Kidney (tissue), 14 donors: Measurements from ENCODE around the gene SCN7A. TPM values are rescaled to one million over a fixed set of nuclear protein-coding genes. Genes with fewer than 3 reads are reported as not detected.

Experiments used
- DNase-seq, 5 donors: peaks; one replicate each; pipeline ENCODE4 v3.0.0-alpha.2; 2013 to 2020
- FAIRE-seq: peaks from 2 replicates; lab custom pipeline; 2012; peaks lifted over from hg19 to GRCh38; lab: Jason Lieb, UNC
- H3K27ac ChIP-seq, 2 donors: one replicate each; pipeline ENCODE4 v1.7.0; 2013; ENCODE audit warnings: low read depth in 2 of 2, low read length in 2 of 2, inconsistent platforms in 1 of 2
- H3K27me3 ChIP-seq: one replicate; pipeline ENCODE4 v1.7.1; 2013; ENCODE audit warnings: low read length, inconsistent platforms; ENCODE audit not compliant: control insufficient read depth, insufficient read depth
- H3K36me3 ChIP-seq, 3 donors: one replicate each; pipeline versions ENCODE4 v1.7.0 to v1.7.1; 2013; ENCODE audit warnings: low read length in 3 of 3, control low read depth in 1 of 3, inconsistent platforms in 1 of 3; ENCODE audit not compliant: insufficient read depth in 3 of 3, control insufficient read depth in 2 of 3
- H3K4me1 ChIP-seq, 3 donors: one replicate each; pipeline versions ENCODE4 v1.7.0 to v1.7.1; 2013; ENCODE audit warnings: low read length in 3 of 3, inconsistent platforms in 1 of 3, low read depth in 1 of 3; ENCODE audit not compliant: control insufficient read depth in 2 of 3, insufficient read depth in 2 of 3
- H3K4me3 ChIP-seq, 3 donors: one replicate each; pipeline versions ENCODE4 v1.7.0 to v1.8.1; 2013; ENCODE audit warnings: low read length in 3 of 3, control low read depth in 1 of 3, inconsistent platforms in 1 of 3
- H3K9ac ChIP-seq, 3 donors: one replicate each; pipeline versions ENCODE4 v1.7.0 to v1.7.1; 2013; ENCODE audit warnings: low read length in 3 of 3, control low read depth in 1 of 3, inconsistent platforms in 1 of 3
- H3K9me3 ChIP-seq, 3 donors: one replicate each; pipeline versions ENCODE4 v1.7.0 to v1.7.1; 2013; ENCODE audit warnings: low read length in 3 of 3, control low read depth in 1 of 3, inconsistent platforms in 1 of 3; ENCODE audit not compliant: control insufficient read depth in 2 of 3, insufficient read depth in 1 of 3
- CTCF ChIP-seq: IDR thresholded peaks from 3 replicates; pipeline ENCODE4 v1.5.1; 2012; ENCODE audit warnings: mild to moderate bottlenecking, moderate library complexity, borderline replicate concordance; ENCODE audit not compliant: insufficient read depth; ENCODE audit errors: extremely low read depth
- intact Hi-C: fragments of 100-400 bp; cut with DNase I; formaldehyde crosslinking; loops from one replicate; pipeline ENCODE4 v1.11.1; 2022
- polyA plus RNA-seq: library from polyadenylated mRNA; stranded (reverse); fragments of 350-450 nt; fragmentation: Illumina TruSeq; extraction: RNeasy Lipid Tissue Mini Kit (QIAGEN cat#74804); gene quantifications from one replicate; pipeline ENCODE4 v1.2.3, GENCODE V29; 2014; ENCODE audit warnings: low read depth, low replicate concordance; ENCODE audit not compliant: insufficient read depth
- total RNA-seq: library from RNA; stranded (reverse); fragmentation: NEBNext Ultra II Directional; extraction: Animal tissue kit (Norgen Biotek cat#: 25700); gene quantifications from one replicate; pipeline ENCODE4 v1.2.1, GENCODE V29; 2021
- donor health status: control.
- donor health status: control.
- donor health status: control.
- donor health status: control.
- donor health status: control.
- donor health status: DM: yes; HTN: yes; CAD: no.
- donor health status: Normal renal cell carcinoma (clear cell type).

Gene SCN7A
- total and polyA plus RNA-seq, 2 donors from 2014 or later = 1.9 to 3.6 TPM

DNA sequence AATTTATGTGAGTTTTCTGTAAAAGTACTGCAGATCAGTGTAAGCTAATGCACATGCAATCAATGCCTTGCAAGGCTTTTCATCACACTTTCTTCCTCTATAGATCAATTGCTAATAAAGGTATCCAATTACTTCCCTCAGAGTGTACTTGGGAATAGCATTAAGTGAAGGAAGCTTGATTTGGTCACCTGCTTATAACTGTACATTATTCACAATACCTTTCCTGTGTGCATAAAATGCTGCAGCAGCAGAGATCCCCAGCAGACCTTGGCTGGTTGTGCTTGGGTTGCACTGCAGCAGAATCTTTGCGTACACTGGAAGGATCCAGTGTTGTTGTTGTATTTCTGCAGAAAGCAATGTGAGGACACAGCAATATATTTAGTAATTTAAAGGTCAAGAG is 99.8 kb downstream of the SCN7A start:
- Histone ChIP-seq H3K4me3 (no peak overlapping the region), H3K9ac (no peak overlapping the region), H3K27me3 (no peaks in the 10 kb centered on the region), H3K9me3 (no peaks in the 10 kb centered on the region), H3K36me3 (no peaks in the 10 kb centered on the region), H3K4me1 (no peaks in the 10 kb centered on the region), H3K27ac (no peak overlapping the region)
- FAIRE-seq (no peak), DNase-seq (no peak)
- intact Hi-C loops = no loop called here
- TF ChIP-seq CTCF = no peak

- H3K27me3 ChIP-seq = no peaks in the 10 kb centered on the region
- no peak overlapping the region for H3K27ac ChIP-seq
- no peaks in the 10 kb centered on the region for H3K4me1 ChIP-seq
- TF ChIP-seq CTCF = no peak
- intact Hi-C loops = no loop called here
- no peaks in the 10 kb centered on the region for H3K36me3 ChIP-seq
- H3K9ac ChIP-seq = no peak overlapping the region
- DNase-seq = no peak
- H3K4me3 ChIP-seq = no peak overlapping the region
- no peaks in the 10 kb centered on the region for H3K9me3 ChIP-seq
- no peak for FAIRE-seq
Measured at GRCh38 chr2:166393008-166393407, 101.0 kb downstream of the SCN7A start.

GRCh38 chr2:166388481-166389070 is 105.5 kb downstream of the SCN7A start:
- Histone ChIP-seq H3K4me3 (no peak overlapping the region), H3K27ac (no peak overlapping the region), H3K4me1 (no peaks in the 10 kb centered on the region), H3K9me3 (no peaks in the 10 kb centered on the region), H3K36me3 (no peaks in the 10 kb centered on the region), H3K9ac (no peak overlapping the region), H3K27me3 (no peaks in the 10 kb centered on the region)
- FAIRE-seq (no peak), DNase-seq (peak in 1 of 5 donors; percentile 23)
- intact Hi-C loops = no loop called here
- TF ChIP-seq CTCF = no peak

DNA sequence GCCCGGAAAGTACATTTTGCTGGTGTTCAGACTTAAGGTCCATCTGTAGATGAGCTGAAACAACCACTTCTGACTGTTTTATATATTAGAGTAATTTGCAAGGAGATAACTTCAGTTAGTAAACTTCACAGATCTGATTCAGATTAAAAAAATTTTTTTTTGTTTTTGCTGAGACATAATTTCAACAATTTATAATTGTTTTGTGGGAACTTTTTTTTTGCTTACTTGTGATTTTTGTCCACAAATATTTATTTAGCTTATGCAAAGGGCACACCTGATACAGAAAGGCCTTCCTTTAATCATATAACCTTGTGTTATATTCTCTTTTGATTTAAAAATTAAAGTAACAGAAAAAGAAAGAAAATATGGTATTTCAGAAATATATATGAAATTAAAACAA is 108.7 kb downstream of the SCN7A start:
- H3K4me1 ChIP-seq = no peaks in the 10 kb centered on the region
- TF ChIP-seq CTCF = no peak
- no peak overlapping the region for H3K9ac ChIP-seq
- no peaks in the 10 kb centered on the region for H3K9me3 ChIP-seq
- no peaks in the 10 kb centered on the region for H3K36me3 ChIP-seq
- no peak overlapping the region for H3K4me3 ChIP-seq
- FAIRE-seq (peak; percentile 3), DNase-seq (no peak)
- no peaks in the 10 kb centered on the region for H3K27me3 ChIP-seq
- intact Hi-C loops = no loop called here
- H3K27ac ChIP-seq = no peak overlapping the region
